Kidney glomerular epithelial cell (primary cell): ENCODE results near the gene LBX2.
"Not testable (repeated sequence)": the region's sequence is repeated elsewhere in the genome, so short reads cannot be mapped to it uniquely, and the experiment has no call there.

ENCODE experiments used
- DNase-seq: peaks from one replicate; lab custom pipeline; 2025; lab: John Stamatoyannopoulos, UW

The LBX2 gene

DNA sequence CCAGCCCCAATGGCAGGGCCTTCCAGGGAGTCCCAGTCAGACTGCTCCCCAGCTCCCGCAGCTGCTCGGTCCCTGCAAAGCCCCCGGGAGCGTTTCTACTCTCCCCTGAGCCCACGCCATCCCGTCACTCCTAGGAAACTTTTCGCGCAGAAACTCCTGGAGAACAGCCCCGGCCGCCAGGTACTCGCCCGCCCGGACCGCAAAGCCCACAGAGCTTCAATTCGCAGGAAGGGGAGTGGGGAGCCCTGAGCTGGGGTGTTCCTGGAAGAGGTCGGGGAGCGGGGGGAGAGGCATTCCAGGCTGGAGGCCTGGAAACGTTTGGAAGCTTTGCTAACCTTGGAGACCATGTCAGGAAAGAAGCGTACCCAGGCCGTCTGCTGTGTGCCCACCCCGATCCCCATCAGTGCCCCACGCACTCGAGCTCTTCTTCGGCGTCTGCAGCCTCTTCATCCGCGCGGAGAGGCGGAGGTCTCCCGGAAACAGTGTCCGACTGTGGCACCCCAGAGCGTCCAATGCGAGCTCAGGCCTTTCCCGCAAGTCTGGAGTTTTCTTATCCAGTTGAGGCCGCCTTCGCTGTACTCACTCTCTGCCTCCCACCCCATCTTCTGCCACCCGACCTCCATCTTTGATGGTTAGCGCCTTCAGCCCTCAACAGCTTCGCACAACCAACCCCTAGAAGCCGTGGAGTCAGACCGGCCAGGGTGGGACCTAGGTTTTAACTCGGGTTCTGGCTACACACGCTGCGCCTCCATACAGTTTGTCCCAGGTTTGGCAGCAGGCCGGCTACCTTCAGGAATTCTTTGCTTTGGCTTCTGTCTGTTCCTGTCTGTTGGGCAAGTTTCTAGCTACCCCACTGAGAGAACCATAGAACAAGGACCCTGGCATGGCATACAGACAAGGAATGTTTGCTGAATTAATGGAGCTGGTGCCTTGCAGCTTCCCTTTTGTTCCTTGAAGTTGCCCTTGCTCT lies 4.4 kb upstream of the LBX2 start:
- DNase-seq: no peak

DNA sequence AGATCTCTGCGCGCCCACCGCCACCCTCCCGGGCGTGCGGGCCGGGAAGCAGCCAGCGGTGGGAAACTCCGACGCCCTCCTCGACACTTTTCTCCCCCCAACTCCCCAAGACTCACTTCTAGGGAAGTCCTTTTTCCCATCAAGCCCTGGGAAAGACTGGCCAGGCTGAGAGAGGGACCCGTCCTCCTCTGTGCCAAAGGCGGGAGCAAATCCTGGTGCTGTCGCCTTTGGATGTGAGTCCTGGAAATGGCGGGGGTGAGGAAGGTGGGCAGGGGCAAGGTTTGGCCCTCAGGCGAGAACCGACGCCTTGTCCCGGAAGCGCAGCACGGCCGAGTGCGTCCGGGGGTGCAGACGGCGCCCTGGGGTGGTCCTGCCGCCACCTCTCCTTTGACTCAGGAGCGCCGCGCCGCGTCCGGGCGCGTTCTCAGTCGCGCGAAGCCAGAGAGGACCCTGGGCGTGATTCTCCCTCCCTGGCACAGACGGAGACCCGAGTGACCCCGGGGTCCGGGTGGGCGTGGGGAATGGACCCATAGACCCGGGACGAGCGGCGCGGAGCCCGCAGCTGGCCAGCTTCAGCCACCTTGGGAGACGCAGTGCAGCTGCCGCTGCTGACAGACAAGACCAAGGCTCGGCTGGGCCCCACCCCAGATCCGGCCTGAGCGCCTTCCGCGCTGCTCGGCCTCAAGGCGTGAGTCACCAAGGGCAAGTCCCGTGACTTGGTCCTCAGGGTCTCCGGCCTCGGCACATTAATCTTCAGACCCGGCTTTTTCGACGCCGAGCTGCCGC lies 3.5 kb upstream of the LBX2 start:
- peak; percentile 17 for DNase-seq

DNA sequence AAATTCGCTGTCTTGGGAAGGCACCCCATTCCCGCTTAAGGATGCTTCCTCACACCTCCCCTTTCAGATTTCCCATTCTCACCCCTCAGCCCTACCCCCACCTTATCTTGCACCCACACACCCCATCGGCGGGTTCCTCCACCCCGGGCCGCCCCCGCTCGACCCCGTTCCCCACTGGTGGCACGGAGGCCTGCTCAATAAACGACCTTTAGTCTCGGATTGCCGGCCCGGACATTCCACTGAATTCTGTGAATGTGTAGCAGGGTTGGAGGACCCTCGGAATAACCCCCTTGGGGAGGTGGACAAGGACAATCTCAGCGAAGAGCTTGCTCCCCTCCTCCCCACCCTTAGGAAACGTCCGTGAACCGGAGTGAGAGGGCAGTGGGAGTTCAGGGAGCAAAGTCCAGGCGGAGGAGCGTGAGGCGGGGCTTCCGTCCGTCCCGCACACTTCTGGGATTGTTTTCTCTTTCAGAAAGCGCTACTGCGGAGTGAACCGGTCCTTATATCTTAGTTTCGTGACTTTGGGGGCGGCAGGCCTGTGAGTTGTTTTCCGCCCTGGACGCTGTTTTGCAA lies 2.8 kb upstream of the LBX2 start:
- no peak for DNase-seq

DNA sequence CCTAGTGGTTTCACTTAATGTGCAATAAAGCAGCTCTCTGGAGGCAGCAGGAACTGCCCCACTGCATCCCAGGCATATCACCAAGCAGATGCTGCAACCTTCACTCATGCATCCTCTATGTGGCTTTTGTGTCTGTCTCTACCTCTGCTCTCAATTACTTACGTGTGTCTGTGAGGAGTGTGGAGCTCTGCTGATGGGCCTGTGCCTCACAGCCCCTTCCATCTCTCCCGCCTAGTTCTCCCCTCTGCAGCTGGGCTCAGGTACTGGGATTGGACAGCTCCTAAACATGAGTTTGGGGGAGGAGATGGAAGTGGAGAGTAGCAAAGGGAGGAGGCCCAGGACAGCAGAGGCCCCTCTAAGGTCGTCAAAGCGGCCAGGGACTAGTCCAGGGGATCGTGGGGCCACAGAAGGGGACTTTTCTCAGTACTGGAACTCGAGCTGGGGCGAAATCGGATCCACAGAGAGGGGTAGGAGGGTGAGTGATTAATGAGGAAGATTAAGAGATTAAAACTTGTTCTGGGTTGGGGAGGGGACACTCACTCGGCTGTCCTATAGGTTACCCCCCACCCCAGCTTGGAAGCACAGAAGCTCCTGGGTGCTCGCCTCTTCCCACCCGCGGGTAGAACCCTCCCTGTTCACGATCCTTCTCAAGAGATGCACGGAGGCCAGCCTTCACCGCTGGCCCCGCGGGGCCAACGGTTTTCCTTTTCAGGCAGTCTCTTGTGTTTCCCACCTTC lies 2.1 kb upstream of the LBX2 start:
- DNase-seq: no peak

DNA sequence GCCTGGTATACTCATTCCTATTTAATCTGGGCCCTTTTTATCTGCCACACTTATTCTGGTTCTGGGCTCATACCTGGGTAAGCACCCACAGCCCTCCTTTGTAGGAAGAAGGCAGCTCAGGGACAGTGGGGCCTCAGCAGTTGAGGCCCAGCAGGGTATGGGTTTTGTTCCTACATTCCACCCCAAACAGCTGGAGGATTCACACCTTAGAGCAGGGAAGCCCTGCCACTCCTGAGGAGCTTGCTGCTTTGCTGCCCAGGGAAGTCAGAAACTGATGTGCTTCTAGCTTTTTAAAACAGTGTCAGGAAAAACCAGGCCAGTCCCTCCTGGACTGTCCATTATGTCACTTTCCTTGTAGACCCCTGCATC lies 1.2 kb upstream of the LBX2 start:
- DNase-seq: no peak

DNA sequence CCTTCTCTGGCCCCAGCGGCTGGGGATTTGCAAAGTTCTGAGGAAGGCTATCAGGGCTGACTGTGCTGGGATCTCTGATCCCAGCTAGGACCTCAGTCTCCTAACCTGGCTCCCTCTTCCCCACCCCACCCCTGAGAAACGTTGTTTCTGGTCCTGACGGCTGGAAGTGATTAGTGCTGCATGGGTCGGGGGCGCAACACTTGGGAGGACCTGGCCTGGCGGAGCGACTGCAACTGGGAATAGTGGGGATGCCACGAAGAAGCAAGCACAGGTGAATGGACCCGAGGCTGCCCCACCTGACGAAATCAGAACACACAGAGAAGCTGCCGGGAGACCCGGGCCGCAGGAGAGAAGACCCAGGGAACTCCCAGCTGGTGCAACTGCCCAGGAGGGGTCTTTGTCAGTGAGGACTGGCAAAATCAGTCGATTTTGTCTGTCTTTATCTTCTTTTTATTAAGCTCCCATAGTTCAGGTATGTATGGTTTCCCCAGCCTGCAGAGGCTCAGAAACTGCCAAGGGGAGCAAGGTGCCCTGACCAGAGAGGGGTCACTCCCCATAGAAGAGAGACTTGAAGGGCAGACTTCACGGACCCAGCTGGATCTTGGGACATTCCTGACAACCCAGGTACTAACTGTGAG lies 656 bp upstream of the LBX2 start:
- no peak for DNase-seq

DNA sequence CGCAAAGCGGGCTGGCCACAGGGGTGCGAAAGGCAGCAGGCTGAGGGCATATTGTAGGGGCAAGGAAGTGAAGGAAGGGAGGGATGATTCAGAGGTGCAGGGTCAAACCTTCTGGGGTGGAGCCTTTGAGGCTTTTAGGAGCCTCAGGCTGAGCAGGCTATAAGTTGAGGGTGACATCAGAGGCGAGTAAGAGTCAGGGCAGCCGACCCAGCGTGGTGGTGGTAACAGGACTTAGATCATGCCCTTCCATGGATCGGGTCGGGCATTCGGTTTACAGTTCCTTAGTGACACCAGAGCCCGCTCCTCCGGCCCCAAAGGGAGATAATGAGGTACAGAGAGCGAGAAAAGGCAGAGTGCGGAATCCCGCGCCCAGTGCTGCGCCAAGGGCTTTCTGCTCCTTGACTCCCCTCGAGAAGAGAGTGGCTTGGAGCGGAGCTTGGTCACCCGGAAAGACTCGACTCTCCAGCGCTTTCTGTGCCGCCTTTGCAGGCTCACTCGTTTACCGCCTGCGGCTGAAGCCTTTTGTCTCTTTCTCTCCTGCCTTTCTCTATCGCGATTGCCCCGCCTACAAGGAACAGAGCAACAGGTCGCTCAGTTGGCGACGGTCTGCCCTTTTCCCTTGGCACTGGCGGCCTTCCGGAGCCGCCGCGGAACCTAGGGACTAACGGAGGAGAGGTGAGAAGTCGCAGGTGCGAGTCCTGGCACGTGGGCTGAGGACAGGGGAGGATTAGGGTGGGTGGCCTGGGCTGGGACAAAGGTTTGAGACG lies 720 bp downstream of the LBX2 start:
- no peak for DNase-seq

DNA sequence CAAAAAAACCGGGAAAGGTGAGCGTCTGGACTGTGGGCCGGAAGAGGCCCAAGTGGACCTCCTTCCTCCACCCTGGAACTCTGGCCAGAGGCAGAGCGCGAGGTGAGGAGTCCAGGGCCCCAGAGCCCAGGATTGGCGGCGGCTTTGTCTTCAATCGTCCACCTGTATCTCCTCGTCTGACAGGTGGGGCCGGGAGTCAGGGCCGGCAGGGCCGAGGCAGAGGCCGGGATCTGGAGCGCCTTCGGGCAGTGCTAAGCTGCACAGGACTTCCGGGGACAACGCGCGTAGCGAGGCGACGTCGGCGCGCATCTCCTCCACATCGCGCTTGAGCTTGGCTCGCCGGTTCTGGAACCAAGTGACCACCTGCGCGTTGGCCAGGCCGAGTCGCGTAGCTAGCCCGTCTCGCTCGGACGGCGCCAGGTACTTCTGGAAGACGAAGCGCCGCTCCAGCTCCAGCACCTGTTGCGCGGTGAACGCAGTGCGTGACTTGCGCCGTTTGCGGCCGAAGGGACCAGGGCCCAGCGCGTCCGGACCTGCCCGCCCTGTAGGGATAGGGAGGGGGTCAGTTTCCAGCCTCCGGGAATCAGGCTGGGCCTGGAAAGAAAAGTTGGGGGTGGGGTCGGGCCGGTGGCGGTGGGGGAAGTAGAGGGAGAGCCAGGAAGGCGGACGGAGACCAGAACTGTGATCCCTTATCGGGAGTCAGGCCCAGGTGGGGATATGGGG lies 1.5 kb downstream of the LBX2 start:
- DNase-seq: no peak

DNA sequence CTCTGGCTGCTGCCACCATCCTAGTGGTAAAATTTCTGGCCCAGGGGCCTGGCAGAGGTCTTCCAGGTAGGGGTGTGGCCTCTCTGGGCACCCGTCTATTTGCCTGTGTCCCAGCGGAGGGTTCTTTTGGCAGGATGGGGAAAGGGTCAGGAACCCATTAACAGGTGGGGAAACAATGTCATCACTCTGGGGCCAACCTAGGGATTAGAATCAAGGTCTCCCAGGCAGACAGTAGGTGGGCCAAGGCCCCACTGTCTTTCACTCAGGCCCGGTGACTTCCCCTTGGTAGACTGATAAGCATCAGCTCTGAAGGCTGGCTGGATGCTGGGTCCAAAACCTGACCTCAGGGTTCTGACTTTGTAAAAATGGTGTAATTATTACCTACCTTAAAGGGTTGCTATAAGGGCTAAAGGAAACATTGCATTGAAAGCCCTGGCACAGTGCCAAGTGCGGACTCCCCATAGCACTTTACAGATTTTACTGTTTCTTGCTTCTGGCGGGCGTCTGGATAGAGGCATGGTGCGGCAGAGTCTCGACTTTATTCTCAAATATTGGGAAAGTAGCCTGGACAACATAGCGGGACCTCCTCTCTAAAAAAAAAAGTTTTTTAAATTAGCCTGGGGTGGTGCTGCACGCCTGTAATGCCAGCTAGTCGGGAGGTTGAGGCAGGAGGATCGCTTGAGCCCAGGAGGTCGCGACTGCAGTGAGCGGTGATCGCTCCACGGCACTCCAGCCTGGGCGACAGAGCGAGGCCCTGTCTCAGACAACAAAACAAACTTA lies 2.2 kb downstream of the LBX2 start:
- DNase-seq: no peak

DNA sequence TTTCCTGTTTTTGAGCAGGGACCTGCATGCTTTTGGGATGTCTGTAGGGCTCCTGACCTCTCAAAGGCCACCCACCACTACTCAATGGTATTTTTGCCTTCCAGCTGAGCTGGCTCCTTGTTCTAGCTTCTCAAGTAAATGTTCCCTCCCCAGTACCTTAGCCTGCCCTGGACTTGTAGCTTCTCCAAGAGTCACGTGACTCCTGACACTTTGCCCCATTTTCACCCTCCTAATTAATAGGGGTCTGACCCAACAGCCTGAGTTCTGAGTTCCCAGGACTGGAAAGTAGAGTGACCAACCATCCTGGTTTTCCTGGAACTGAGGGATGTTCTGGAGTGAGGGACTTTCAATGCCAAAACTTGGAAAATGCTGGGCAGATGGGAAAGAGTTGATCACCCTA lies 4.0 kb downstream of the LBX2 start:
- DNase-seq: no peak

DNA sequence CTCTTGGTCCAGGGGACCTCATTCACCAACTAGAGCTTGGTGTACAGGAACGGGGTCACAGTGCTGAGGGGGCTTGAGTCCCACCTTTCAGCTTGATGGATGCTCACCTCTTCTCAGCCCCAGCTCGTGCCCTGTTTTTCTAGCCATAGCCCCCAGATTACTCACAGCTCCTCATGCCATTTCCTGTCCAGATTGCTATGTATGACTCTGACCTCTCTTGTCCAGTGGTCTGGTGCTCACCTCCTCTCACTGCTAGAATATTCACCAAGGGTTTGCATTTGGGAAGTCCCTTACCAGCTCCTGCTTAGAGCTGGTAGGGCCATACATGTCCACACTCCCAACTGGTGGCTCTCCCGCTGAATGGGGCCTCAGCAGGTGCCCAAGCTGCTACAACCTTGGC lies 5.9 kb downstream of the LBX2 start:
- no peak for DNase-seq

DNA sequence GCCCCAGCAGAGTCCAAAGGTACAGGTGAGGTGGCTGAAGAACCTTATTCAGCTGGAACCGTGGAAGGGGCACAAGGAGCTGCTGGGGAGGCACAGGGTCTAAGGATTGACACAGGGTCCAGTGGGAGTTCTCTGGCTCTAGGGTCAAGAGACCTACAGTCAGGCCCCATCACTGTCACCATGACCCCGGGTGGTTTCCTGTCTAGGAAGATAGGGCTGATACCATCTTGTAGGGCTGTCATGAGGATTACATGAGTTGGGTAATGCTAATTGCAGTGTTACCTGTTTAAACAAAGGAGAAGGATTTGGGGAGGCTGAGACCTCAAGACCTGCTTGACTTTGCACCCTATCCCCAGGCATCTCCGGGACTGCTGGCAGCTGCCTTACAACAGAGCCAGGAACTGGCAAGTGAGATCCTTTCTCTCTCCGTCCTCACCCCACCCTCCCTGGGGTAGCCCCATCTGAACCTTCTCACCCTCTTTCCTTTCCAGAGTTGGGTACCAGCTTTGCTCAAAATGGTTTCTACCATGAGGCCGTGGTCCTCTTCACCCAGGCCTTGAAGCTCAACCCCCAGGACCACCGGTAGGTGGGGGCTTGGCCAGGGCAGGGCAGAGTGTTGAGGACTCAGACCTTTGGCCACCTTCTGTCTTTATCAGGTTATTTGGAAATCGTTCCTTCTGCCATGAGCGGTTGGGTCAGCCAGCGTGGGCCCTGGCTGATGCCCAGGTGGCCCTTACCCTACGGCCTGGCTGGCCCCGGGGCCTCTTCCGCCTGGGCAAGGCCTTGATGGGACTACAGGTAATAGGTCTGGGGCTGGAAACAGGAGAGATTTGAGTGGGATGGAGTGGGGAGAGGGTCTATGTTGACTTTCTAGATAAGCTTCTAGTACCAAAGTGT lies 7.5 kb downstream of the LBX2 start:
- no peak for DNase-seq

DNA sequence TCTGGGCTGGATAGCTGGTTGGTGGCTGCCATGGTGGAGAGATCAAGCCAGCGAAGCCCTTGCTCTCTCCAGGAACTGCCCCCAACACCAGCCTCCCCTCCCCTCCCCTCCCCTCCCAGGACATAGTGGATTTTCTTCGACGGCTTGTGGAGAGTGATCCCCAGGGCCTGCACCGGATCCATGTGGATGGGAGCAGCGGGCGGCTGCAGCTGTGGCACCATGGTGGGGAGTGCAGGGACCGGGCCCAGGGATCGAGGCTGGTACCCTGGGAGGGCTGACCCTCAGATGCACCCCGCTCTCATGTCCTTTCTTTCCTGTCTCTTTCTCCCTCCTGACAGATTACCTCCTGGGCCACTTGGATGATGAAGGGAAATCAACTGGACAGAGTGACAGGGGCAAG lies 9.5 kb downstream of the LBX2 start:
- no peak for DNase-seq

DNA sequence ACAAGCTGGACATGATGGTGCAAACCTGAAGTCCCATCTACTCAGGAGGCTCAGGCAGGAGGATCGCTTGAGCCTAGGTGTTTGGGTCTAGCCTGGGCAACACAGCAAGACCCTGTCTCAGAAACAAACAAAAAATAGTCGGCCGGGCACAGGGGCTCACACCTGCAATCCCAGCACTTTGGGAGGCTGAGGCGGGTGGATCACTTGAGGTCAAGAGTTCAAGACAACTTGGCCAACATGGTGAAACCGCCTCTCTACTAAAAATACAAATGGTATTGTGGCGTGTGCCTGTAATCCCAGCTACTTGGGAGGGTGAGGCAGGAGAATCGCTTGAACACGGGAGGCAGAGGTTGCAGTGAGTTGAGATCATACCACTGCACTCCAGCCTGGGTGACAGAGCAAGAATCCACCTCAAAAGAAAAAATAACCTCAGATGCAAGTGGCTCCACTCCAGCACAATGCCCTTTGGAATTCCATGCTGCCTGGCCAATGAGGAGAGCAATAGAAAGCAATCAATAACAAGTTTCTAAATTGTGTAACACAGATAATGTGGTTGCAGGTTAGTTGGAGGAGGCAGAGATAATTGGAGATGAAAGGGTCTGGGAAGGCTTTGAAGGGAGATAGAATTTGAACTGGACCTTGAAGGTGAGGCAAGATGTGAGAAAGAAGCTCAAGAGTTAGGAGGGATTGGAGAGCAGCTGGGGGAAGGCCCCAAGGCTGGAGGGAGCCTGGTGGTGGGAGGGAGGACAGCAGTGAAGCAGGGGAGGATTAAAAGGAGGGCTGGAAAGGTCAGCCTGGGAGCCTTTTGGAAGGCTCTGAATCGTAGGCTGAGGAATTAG lies 10.5 kb downstream of the LBX2 start:
- DNase-seq: no peak

DNA sequence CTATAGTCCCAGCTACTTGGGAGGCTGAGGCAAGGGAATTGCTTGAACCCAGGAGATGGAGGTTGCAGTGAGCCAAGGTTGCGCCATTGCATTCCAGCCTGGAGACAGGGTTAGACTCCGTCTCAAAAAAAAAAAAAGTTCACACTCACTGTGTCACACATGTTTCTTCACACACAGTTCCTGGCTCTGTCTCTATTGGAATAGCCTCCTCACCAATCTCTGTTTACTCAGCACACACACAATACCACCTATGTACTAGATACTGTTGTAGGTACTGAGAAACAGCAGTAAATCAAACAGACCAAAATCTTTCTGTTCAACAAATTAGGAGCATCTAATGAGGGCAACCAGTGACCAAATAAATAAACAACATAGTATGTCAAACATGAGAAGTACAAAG lies 13.3 kb downstream of the LBX2 start:
- DNase-seq: no peak

DNA sequence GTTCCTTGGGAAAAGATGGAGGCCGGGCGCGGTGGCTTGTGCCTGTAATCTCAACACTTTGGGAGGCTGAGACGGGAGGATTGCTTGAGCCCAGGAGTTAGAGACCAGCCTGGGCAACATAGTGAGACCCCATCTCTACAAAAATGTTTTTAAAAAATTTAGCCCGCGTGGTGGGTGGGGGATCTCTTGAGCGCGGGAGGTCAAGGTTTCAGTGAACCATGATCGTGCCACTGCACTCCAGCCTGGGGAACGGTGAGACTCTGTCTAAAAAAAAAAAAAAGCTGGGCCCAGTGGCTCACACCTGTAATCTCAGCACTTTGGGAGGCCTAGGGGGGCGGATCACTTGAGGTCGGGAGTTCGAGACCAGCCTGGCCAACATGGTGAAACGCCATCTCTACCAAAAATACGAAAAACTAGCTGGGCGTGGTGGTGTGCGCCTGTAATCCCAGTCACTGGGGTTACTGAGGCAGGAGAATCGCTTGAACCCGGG lies 15.7 kb downstream of the LBX2 start:
- not testable (repeated sequence) for DNase-seq
